GM19324 (cell line): Measurements from ENCODE around the gene CACHD1.
"Not testable (repeated sequence)": the region's sequence is repeated elsewhere in the genome, so short reads cannot be mapped to it uniquely, and the experiment has no call there.

ENCODE experiments used
- ATAC-seq: cut with Tn5 transposase; IDR thresholded peaks from one replicate; pipeline ENCODE4 v1.9.1; 2021; ENCODE audit warnings: mild to moderate bottlenecking, moderate library complexity; ENCODE audit not compliant: unreplicated experiment, low FRiP score

The CACHD1 gene

DNA sequence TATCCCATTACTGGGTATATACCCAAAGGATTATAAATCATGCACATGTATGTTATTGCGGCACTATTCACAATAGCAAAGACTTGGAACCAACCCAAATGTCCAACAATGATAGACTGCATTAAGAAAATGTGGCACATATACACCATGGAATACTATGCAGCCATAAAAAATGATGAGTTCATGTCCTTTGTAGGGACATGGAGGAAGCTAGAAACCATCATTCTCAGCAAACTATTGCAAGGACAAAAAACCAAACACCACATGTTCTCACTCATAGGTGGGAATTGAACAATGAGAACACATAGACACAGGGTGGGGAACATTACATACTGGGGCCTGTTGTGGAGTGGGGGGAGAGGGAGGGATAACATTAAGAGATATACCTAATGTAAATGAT lies 270.8 kb downstream of the CACHD1 start:
- not testable (repeated sequence) for ATAC-seq
